HG02588 (cell line): ENCODE measurements around the gene TOMM22.

Experiments used
- ATAC-seq: cut with Tn5 transposase; IDR thresholded peaks from one replicate; pipeline ENCODE4 v1.9.1; 2021; ENCODE audit warnings: mild to moderate bottlenecking, moderate library complexity; ENCODE audit not compliant: unreplicated experiment

The TOMM22 gene

GRCh38 chr22:38732251-38732815, 50.6 kb downstream of the TOMM22 start:
- no peak for ATAC-seq

- no peak for ATAC-seq
Measured at GRCh38 chr22:38733329-38733723, 51.6 kb downstream of the TOMM22 start.

GRCh38 chr22:38733724-38734381, 52.1 kb downstream of the TOMM22 start:
- no peak for ATAC-seq

- ATAC-seq, result no peak
Measured at GRCh38 chr22:38734421-38735100, 52.8 kb downstream of the TOMM22 start.
